H7 (cell line): ENCODE results near the gene STYK1. TPM values are rescaled to one million over a fixed set of nuclear protein-coding genes. Genes with fewer than 3 reads are reported as not detected.
"Not testable (repeated sequence)": the region's sequence is repeated elsewhere in the genome, so short reads cannot be mapped to it uniquely, and the experiment has no call there.

Experiments
- DNase-seq: peaks from one replicate; pipeline ENCODE4 v3.0.0; 2012
- H3K27me3 ChIP-seq: 2 replicates; pipeline ENCODE4 v1.6.0; 2011; ENCODE audit warnings: mild to moderate bottlenecking, low read length; ENCODE audit not compliant: control insufficient read depth, insufficient read depth
- H3K36me3 ChIP-seq: replicated peaks from 2 replicates; pipeline ENCODE4 v1.5.1; 2011; ENCODE audit warnings: low read length; ENCODE audit not compliant: control insufficient read depth, insufficient read depth
- H3K4me3 ChIP-seq: 2 replicates; pipeline ENCODE4 v1.5.1; 2011; ENCODE audit warnings: low read depth, mild to moderate bottlenecking, control low read depth, low read length, moderate library complexity; ENCODE audit not compliant: insufficient read depth
- total RNA-seq: library from RNA; depleted of rRNA; stranded (reverse); fragments of >200 nt; shearing (Covaris generic); gene quantifications from 2 replicates; pipeline ENCODE4 v1.2.3, GENCODE V29; 2014

The STYK1 gene
- total RNA-seq, 1 experiment from 2014 or later, result 2.9 TPM

DNA sequence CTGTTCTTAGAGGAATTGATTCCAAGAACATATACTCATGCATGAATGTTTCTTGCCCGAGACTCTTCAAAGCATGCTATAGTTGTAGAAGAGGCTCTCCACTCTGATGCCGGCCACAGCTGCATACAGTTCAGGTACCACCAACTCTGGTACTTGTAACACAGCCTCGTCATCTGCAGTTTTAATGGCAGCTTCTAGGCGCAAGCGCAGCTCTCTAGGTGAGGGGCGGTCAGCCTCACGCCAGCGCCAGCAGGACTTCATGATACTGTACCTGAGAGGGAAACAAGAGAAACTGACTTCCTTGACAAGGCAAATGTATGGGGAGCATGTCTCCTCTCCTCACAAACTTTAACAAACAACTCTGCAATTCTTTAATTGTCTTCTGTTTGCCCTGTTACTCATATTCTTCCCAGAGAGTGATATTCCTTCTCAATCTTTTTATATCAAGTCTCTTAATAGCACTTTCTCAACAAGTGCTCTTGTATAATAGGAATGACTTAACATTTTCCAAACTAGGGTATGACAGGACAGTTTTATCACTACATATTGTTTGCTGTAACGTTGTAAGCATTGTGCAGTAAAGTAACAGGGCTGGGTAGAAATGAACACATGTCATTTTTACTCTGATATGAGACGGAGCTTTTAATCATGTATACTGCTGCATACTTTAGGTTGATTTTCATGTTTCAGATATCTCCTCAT lies 53.6 kb downstream of the STYK1 start:
- no peak overlapping the region for H3K4me3 ChIP-seq
- no peak for DNase-seq
- H3K36me3 ChIP-seq, result no peaks in the 10 kb centered on the region
- no peaks in the 10 kb centered on the region for H3K27me3 ChIP-seq

DNA sequence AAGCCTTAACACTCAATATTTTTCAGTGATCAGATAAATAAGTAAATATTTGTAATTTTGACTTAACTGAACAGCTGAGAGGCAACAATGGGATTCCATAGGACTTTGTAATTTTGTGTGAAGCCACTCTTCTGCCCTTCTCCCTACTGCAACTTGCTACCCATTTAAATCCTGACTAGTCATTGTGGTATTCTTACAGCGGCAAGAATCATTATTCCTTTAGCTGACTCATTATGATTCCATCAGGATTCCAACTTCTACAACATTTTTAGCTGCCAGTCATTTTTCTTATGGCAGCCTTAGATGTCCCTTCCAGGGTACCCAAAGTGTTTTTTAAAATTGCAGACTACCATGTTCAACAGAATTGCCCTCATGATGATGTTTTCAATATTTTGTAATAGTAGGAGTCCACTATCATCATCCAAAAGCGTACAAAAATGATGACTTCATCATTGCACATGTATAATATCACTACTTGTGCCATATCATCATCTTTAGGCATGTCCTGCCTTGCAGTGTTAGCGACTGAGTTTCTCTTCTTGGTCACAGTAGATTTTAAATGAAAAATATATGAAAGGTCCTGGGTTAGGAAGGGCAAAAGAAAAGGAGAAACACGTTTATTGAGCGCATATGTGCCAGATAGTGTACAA lies 55.4 kb downstream of the STYK1 start:
- H3K4me3 ChIP-seq, result no peak overlapping the region
- H3K36me3 ChIP-seq, result no peaks in the 10 kb centered on the region
- DNase-seq, result no peak
- no peaks in the 10 kb centered on the region for H3K27me3 ChIP-seq

DNA sequence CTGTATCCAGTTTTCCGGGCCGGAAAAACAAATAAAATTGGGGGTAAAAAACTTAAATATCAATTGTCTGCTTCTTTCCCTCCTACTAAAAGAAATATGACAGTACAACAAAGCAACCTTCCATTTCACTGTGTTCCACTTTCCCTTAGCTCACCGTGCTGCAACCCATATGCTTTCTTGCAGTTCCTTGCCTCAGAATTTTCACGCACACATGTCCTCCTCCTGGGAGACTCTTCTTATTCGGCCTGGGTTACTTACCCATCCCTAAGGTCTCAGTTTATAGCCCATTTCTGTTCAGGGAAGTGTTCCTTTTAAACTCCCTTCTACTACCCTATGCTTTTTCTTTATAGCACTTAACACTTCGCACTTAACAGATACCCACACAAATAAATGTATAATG lies 56.0 kb downstream of the STYK1 start:
- DNase-seq, result no peak
- Histone ChIP-seq H3K4me3 (no peak overlapping the region), H3K27me3 (no peaks in the 10 kb centered on the region), H3K36me3 (no peaks in the 10 kb centered on the region)

DNA sequence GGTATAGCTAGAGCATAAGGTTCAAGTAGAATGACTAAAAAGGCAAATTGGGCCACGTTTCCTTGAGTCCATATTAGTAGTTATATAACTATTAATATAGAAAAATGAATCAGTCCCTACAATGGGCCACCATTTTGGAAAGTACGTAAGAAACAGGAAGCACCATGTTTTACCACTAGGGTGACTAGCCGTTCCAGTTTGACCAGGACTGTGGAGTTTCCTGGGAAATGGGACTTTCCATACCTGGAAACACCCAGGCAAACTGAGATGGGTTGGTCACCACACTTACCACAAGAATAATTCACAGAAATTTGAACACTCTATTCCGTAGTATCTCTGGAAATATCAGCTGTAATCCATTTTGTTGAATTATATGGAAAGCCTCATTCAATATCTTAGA lies 58.3 kb downstream of the STYK1 start:
- H3K27me3 ChIP-seq, result no peaks in the 10 kb centered on the region
- peaks cover 2% of the 10 kb centered on the region for H3K36me3 ChIP-seq
- no peak for DNase-seq
- no peak overlapping the region for H3K4me3 ChIP-seq

DNA sequence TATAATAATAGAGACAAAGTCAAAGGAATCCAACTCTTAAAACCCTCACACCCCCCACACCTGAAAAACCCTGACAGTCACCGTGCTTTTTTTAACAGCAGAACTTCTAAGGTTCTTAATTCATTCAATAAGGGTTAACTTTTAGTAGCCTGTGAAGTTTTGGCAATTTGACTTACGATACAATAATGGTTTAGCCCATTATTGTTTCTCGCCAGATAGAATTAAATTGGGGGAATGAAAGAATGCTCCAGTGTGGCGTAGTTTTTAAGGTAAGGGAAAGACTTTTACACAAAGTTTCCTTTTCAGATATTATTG lies 59.8 kb downstream of the STYK1 start:
- no peak for DNase-seq
- no peaks in the 10 kb centered on the region for H3K27me3 ChIP-seq
- H3K4me3 ChIP-seq, result peak overlapping the region; percentile 77
- peaks cover 9% of the 10 kb centered on the region for H3K36me3 ChIP-seq

DNA sequence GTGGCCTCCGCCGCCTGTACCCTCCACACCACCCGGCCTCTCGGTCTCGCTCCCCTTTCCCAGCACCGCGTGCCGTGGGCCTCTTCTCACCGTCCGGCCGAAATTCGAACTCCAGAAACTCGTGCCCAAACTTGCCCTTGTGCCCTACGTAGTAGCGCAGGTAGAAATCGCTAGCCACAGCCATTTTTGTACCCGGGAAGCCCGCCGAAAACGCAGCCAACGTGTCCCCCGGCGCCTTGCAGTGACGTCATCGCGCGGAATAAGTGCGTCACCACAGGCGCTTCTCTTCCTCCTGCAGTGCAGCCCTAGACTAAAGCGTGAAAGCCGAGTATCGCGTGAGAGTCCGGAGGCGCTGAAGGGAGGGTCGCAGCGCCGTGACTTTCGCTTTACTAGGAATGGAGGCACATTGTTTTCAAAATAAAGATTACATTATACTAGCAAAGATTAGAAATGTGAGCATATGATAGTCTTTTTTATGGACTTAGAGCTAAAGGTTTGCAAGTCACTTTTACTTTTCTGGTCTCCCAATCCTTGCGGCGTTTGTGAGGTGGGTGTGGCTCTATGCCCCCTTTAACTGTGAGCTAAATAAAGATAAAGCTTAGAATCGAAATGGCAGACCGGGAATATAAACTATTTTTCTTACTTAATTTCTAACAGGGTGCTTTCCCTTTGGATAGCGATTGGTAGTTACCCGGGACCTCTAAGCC lies 60.4 kb downstream of the STYK1 start, which contains the start of gene MAGOHB:
Gene MAGOHB, minus strand, starts transcription at position 261 of the 707 bp plus-strand sequence. Its CDS starts 77 bp downstream, at position 184.
- peaks cover 11% of the 10 kb centered on the region for H3K36me3 ChIP-seq
- H3K4me3 ChIP-seq, result peak within 1 kb of the TSS; percentile 77
- peak; percentile 79 for DNase-seq
- H3K27me3 ChIP-seq, result no peaks in the 10 kb centered on the region

DNA sequence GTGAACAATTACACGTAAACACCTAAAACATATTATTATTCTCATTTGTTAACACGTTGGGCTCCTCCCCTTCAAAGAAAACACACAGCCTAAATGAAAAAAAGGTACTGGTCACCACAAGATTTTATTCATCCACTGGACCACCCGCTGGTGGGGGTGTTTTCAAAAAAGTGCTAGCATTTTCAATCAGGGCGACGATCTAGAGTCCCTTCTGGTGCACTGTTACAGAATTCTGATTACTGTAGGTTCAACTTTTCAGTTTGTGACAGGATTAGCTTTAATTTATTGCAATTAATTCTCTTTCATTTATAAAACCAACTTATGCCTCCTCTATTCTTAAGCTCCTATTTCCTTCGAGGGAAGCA lies 60.9 kb downstream of the STYK1 start:
- DNase-seq, result no peak
- Histone ChIP-seq H3K4me3 (peak overlapping the region; percentile 77), H3K27me3 (no peaks in the 10 kb centered on the region), H3K36me3 (peaks cover 11% of the 10 kb centered on the region)

DNA sequence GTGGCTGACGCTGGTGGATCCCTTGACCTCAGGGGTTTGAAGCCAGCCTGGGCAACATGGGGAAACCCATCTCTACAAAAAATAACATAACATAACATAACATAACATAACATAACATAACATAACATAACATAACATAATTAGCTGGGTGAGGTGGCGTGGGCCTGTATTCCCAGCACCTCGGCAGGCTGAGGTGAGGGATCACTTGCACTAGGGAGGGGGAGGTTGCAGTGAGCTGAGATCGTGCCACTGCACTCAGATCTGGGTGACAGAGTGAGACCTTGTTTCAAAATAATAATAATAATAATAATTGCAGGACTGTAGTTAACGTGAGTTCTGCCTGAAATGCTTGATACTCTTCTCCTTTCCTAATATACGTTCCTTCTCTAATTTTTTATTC lies 61.7 kb downstream of the STYK1 start:
- Histone ChIP-seq H3K27me3 (no peaks in the 10 kb centered on the region), H3K36me3 (peaks cover 14% of the 10 kb centered on the region), H3K4me3 (0 out of 2 replicates have a peak overlapping the region, but pooled peaks have one; percentile 77)
- no peak for DNase-seq

DNA sequence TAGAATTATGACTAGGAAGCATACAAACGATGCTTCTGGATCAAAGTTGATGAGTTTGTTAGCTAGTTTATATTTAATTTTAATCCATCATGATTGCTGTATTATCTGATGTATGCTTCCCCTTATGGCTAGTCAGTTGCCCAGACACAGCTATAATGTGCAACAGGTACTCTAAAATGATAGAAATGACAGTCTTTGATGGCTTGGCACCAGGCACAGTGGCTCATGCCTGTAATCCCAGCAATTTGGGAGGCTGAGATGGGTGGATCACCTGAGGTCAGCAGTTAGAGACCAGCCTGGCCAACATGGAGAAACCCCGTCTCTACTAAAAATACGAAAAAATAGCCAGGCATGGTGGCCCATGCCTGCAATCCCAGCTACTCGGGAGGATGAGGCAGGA lies 62.6 kb downstream of the STYK1 start:
- H3K36me3 ChIP-seq, result peaks cover 17% of the 10 kb centered on the region
- DNase-seq, result not testable (repeated sequence)

DNA sequence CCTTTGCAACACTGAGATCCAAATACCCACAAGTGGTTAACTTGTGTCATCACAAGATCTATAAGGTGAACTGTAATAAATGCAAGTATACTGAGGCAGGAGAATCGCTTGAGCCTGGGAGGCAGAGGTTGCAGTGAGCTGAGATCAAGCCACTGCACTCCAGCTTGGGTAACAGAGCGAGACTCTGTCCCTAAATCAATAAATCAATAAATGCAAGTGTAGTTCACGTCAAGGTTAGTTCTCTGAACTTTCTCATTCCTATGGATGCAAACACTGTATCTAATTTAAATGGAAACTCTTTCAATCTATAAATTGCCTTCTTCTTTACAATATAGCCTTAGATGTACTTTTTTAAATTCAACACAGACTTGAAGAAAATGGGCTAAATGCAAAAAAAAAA lies 63.7 kb downstream of the STYK1 start:
- Histone ChIP-seq H3K27me3 (no peaks in the 10 kb centered on the region), H3K4me3 (no peak overlapping the region), H3K36me3 (peaks cover 17% of the 10 kb centered on the region)
- DNase-seq, result no peak

More for the DNA sequence above, 62.6 kb downstream of the STYK1 start:
- H3K4me3 ChIP-seq, H3K27me3 ChIP-seq: not testable (repeated sequence)

DNA sequence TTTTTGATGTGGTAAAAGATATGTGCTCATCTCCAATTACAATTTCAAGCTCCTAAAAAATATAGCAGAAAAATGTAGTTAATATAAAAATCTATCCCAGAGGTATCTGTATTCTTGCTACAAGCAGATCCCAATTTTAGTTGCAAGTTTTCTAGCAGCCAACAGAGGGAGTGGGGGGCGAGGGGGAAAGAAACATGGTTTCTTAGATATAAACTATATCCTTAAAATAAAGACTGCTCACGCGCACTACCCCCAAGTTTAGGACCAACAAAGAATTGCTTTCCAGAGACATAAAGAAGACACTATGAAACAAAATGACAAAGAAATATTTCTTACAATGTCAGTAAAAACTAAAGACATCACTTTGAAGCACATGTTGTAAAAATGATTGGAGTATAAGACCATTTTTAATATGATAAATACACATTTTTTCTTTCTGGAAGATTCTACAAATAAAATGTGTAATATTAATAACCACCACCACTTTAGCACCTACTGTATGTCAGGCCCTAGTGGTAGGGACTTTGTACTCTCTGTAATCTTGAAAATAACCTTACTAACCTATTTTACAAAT lies 65.9 kb downstream of the STYK1 start:
- DNase-seq, result peak; percentile 39
- Histone ChIP-seq H3K4me3 (no peak overlapping the region), H3K36me3 (peaks cover 18% of the 10 kb centered on the region), H3K27me3 (no peaks in the 10 kb centered on the region)

DNA sequence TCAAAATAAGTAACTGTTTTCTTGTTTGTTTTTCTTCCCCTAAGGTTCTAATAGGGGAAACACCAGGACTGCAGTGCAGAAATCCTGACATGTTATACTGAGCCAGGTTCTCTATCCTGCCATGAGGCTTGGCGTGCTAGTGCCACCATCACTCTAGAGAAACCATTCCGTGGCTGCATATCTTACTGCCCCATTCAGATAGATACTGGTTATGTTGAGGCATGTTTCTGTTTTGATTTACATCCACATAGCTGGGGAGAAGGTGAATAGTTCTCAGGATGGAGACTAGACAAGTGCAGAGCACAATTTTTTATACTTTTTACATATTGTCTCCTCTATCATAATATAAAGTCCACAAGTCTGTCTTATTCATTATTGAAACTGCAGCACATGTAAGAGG lies 72.0 kb downstream of the STYK1 start:
- DNase-seq, result no peak
- Histone ChIP-seq H3K27me3 (no peaks in the 10 kb centered on the region), H3K36me3 (peaks cover 3% of the 10 kb centered on the region), H3K4me3 (no peak overlapping the region)

DNA sequence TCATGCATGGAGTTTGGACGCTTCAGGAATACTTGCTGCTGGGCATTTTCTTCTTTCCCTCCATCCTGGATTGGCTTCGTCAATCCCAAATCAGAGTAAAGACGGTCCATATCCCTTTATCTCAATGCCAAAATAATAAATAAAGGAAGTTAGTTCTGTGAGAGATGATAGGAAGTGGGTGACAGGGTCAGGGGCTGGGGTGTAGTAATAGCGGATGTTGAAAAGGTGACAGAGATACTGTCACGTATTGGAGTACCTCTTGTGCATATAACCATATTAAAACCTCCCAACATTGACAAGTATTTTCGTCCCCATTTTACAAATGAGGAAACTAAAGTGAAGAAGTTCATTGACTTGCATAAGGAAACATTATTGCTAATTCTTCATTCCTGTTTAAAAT lies 72.9 kb downstream of the STYK1 start:
- H3K4me3 ChIP-seq, result no peak overlapping the region
- DNase-seq, result no peak
- H3K27me3 ChIP-seq, result no peaks in the 10 kb centered on the region
- peaks cover 2% of the 10 kb centered on the region for H3K36me3 ChIP-seq

DNA sequence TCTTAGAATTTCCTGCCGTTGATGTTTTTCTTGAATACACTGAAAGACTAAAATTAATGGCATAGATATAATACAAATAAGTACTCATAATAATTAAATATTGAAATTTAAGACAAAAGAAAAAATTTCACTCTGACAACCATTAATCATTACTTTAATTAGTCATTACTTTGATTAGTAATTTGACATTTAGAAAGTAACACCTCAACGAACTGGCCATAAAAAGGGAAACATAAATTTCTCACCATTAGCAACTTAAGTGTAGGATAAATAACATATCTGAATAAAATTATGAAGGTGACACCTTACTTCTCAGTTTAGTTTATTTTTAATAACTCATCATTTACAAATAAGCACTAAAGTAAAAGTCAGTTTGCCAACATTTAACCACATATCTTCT lies 78.0 kb downstream of the STYK1 start:
- DNase-seq, result no peak
- Histone ChIP-seq H3K4me3 (no peak overlapping the region), H3K27me3 (no peaks in the 10 kb centered on the region), H3K36me3 (no peaks in the 10 kb centered on the region; the same call in 1 of the 2 replicates)

DNA sequence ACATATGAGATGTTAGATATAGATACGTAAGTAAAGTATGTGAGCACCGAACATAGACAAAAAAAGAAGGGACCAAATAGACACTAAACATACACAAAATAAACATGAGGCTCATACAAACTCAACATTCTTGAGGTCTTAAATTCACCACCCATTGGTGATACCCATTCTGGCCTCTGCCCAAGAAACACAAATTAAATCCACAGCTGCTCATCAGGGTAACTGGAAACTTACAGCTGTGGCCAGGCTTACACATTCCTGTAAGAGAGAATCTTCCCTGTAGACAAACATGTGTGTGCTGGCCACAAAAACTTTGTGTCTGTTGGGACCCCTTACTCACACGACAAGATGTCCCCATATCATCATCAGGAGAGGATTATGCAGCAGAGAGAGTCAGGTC lies 82.9 kb downstream of the STYK1 start:
- no peak overlapping the region for H3K4me3 ChIP-seq
- no peaks in the 10 kb centered on the region; the same call in 1 of the 2 replicates for H3K36me3 ChIP-seq
- no peaks in the 10 kb centered on the region for H3K27me3 ChIP-seq
- no peak for DNase-seq
